Hepatocyte (in vitro differentiated cells): ENCODE data around the gene CASP7. TPM values are rescaled to one million over a fixed set of nuclear protein-coding genes. Genes with fewer than 3 reads are reported as not detected.
A peak's percentile ranks its signal among the peaks of the same experiment; 100 is the strongest.

Experiments
- DNase-seq: peaks from one replicate; pipeline ENCODE4 v3.0.0-alpha.2; 2016; ENCODE audit warnings: low spot score
- H2AFZ ChIP-seq: fragments of 200-600 bp; sonication (generic); 2 replicates; pipeline ENCODE4 v1.6.0; 2016; ENCODE audit warnings: antibody characterized with exemption, mild to moderate bottlenecking
- H3K27ac ChIP-seq: fragments of 200-600 bp; sonication (generic); 2 replicates; pipeline ENCODE4 v1.5.1; 2016; ENCODE audit warnings: mild to moderate bottlenecking
- H3K27me3 ChIP-seq: fragments of 200-600 bp; sonication (generic); 2 replicates; pipeline ENCODE4 v1.6.1; 2016
- H3K36me3 ChIP-seq: fragments of 200-600 bp; sonication (generic); replicated peaks from 2 replicates; pipeline ENCODE4 v1.5.1; 2016; ENCODE audit warnings: low read depth; ENCODE audit not compliant: insufficient read depth
- H3K4me1 ChIP-seq: fragments of 200-600 bp; sonication (generic); 2 replicates; pipeline ENCODE4 v1.5.1; 2016; ENCODE audit warnings: mild to moderate bottlenecking, moderate library complexity; ENCODE audit not compliant: insufficient read depth
- H3K4me2 ChIP-seq: fragments of 200-600 bp; sonication (generic); 2 replicates; pipeline ENCODE4 v1.6.0; 2016
- H3K4me3 ChIP-seq: fragments of 200-600 bp; sonication (generic); 2 replicates; pipeline ENCODE4 v1.5.1; 2016; ENCODE audit warnings: mild to moderate bottlenecking
- H3K79me2 ChIP-seq: fragments of 200-600 bp; sonication (generic); 2 replicates; pipeline ENCODE4 v1.6.0; 2017; ENCODE audit warnings: mild to moderate bottlenecking
- H3K9me2 ChIP-seq: fragments of 200-600 bp; sonication (generic); replicated peaks from 2 replicates; pipeline ENCODE4 v1.6.0; 2017; ENCODE audit warnings: mild to moderate bottlenecking; ENCODE audit not compliant: insufficient read depth
- H3K9me3 ChIP-seq: fragments of 200-600 bp; sonication (generic); 2 replicates; pipeline ENCODE4 v1.5.1; 2016; ENCODE audit warnings: low read depth, mild to moderate bottlenecking
- H4K20me1 ChIP-seq: fragments of 200-600 bp; sonication (generic); 2 replicates; pipeline ENCODE4 v1.6.0; 2016; ENCODE audit warnings: mild to moderate bottlenecking; ENCODE audit not compliant: insufficient read depth, poor library complexity, severe bottlenecking
- EZH2 ChIP-seq: fragments of 200-600 bp; sonication (generic); IDR thresholded peaks from 2 replicates; pipeline ENCODE4 v1.6.1; 2016; ENCODE audit warnings: antibody characterized with exemption, mild to moderate bottlenecking, borderline replicate concordance
- EZH2phosphoT487 ChIP-seq: fragments of 200-600 bp; sonication (generic); IDR thresholded peaks from one replicate; pipeline ENCODE4 v1.6.1; 2018; ENCODE audit warnings: antibody characterized with exemption, mild to moderate bottlenecking, low read depth, moderate library complexity; ENCODE audit not compliant: unreplicated experiment, severe bottlenecking
- WGBS: methylation state at CpG from one replicate; pipeline ENCODE4 v1.1.6; 2016; ENCODE audit warnings: low lambda C conversion rate; ENCODE audit errors: missing lambda C conversion rate; 5-methylcytosine and 5-hydroxymethylcytosine counted together
- polyA plus RNA-seq: library from polyadenylated mRNA; unstranded; fragments of >200 nt; fragmentation: Nextera tagmentation; extraction: Ambion mirVana; gene quantifications from 2 replicates; pipeline ENCODE4 v1.2.1, GENCODE V29; 2016
- total RNA-seq: library from RNA; depleted of rRNA; stranded (reverse); fragments of >200 nt; gene quantifications from 2 replicates; pipeline ENCODE4 v1.2.3, GENCODE V29; 2014
- TF ChIP-seq, protein P1 (sequence below): fragments of 200-600 bp; sonication (generic); IDR thresholded peaks from 2 replicates; pipeline ENCODE4 v1.5.1; 2016; ENCODE audit warnings: antibody characterized with exemption, mild to moderate bottlenecking; ENCODE audit not compliant: poor library complexity

CASP7 gene
- total and polyA plus RNA-seq, 2 experiments from 2014 or later: 19.8 to 35.0 TPM

DNA sequence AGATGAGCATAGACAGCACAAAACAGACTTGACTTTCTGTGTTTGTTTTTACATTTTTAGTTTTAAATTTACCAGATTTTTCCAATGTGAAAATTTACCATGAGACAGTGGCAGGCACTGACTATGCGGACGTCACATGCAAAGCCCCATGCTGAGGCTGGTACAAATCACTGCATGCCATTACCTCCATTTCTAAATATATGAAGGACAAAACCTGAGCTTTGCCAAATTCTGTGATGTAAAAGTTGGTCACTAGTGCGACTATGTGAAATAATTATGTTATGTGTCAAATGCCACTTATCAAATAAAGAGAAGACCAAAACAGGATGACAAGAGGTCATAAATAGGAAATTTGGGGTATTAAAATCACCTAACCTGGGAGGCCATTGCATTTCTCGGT is 38.0 kb upstream of the CASP7 start:
- no peaks in the 10 kb centered on the region for H3K9me2 ChIP-seq
- 84% methylated on average over 4 of the region's 4 CpGs for WGBS
- H2AFZ ChIP-seq: no peak overlapping the region
- H4K20me1 ChIP-seq: no peaks in the 10 kb centered on the region
- H3K4me1 ChIP-seq: no peaks in the 10 kb centered on the region
- H3K27ac ChIP-seq: no peak overlapping the region
- TF ChIP-seq, protein P1, sequence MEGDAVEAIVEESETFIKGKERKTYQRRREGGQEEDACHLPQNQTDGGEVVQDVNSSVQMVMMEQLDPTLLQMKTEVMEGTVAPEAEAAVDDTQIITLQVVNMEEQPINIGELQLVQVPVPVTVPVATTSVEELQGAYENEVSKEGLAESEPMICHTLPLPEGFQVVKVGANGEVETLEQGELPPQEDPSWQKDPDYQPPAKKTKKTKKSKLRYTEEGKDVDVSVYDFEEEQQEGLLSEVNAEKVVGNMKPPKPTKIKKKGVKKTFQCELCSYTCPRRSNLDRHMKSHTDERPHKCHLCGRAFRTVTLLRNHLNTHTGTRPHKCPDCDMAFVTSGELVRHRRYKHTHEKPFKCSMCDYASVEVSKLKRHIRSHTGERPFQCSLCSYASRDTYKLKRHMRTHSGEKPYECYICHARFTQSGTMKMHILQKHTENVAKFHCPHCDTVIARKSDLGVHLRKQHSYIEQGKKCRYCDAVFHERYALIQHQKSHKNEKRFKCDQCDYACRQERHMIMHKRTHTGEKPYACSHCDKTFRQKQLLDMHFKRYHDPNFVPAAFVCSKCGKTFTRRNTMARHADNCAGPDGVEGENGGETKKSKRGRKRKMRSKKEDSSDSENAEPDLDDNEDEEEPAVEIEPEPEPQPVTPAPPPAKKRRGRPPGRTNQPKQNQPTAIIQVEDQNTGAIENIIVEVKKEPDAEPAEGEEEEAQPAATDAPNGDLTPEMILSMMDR: no peak
- no peak for TF ChIP-seq EZH2phosphoT487
- TF ChIP-seq EZH2: no peak
- DNase-seq: no peak
- H3K4me3 ChIP-seq: no peak overlapping the region
- no peaks in the 10 kb centered on the region for H3K27me3 ChIP-seq
- H3K36me3 ChIP-seq: no peaks in the 10 kb centered on the region
- H3K79me2 ChIP-seq: no peaks in the 10 kb centered on the region
- H3K4me2 ChIP-seq: no peak overlapping the region
- H3K9me3 ChIP-seq: no peaks in the 10 kb centered on the region

DNA sequence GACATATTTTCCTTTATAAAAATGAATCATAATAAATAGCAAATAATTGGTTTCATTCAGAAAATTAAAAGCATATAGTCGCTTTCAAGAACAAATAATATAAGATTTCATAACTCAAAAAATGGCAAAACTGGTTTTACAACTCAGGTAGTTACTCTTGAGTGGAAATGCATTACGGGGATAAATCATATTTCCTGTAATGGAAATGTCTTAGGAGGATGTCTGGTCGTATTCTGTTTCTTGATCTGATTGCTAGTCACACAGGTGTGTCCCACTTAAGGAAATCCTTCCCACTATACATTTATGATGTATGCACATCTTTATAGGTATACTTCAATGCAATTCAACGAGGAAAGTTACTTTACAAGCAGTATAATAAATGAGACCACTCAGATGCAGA is 36.5 kb upstream of the CASP7 start:
- Histone ChIP-seq H3K27me3 (no peaks in the 10 kb centered on the region), H4K20me1 (no peaks in the 10 kb centered on the region), H3K27ac (no peak overlapping the region), H3K4me1 (no peaks in the 10 kb centered on the region), H3K9me2 (no peaks in the 10 kb centered on the region), H3K4me2 (no peak overlapping the region), H3K4me3 (no peak overlapping the region), H3K9me3 (no peaks in the 10 kb centered on the region), H2AFZ (no peak overlapping the region), H3K36me3 (no peaks in the 10 kb centered on the region), H3K79me2 (no peaks in the 10 kb centered on the region)
- no peak for DNase-seq
- WGBS: 64% methylated on average over 4 of the region's 4 CpGs
- TF ChIP-seq, protein P1: no peak
- TF ChIP-seq EZH2: no peak
- TF ChIP-seq EZH2phosphoT487: no peak

- H3K4me1 ChIP-seq: no peaks in the 10 kb centered on the region
- H3K9me3 ChIP-seq: no peaks in the 10 kb centered on the region
- TF ChIP-seq EZH2 (no peak), EZH2phosphoT487 (no peak)
- TF ChIP-seq, protein P1: no peak
- H3K79me2 ChIP-seq: no peaks in the 10 kb centered on the region
- 28% methylated on average over 7 of the region's 7 CpGs for WGBS
- H2AFZ ChIP-seq: no peak overlapping the region
- peak; percentile 16 for DNase-seq
- H3K27me3 ChIP-seq: no peaks in the 10 kb centered on the region
- H3K27ac ChIP-seq: no peak overlapping the region
- no peaks in the 10 kb centered on the region for H3K9me2 ChIP-seq
- H3K4me3 ChIP-seq: no peak overlapping the region
- H4K20me1 ChIP-seq: no peaks in the 10 kb centered on the region
- H3K36me3 ChIP-seq: no peaks in the 10 kb centered on the region
- peak overlapping the region; percentile 28 for H3K4me2 ChIP-seq
Measured at GRCh38 chr10:113644185-113645120, 35.3 kb upstream of the CASP7 start.
